NCI-H524 (cell line): ENCODE measurements around the gene SDS.

Source experiments
- DNase-seq, 2 experiments: peaks; one replicate each; lab custom pipeline; 2025; lab: John Stamatoyannopoulos, UW

Gene SDS

GRCh38 chr12:113403435-113404415 is at the start of gene SDS:
SDS (minus strand) TSS chr12:113403887; CDS start chr12:113399708, 4,179 bp downstream.
- DNase-seq: no peak

- DNase-seq: peak in 1 of 2 experiments; percentile 20
Measured at GRCh38 chr12:113453330-113453729, 49.6 kb upstream of the SDS start.

GRCh38 chr12:113452458-113452857 is 48.8 kb upstream of the SDS start:
- DNase-seq: no peak

- no peak for DNase-seq
Measured at GRCh38 chr12:113449839-113450238, 46.2 kb upstream of the SDS start.

GRCh38 chr12:113449299-113449698 is 45.6 kb upstream of the SDS start:
- no peak for DNase-seq

- DNase-seq: no peak
Measured at GRCh38 chr12:113448873-113449272, 45.2 kb upstream of the SDS start.

GRCh38 chr12:113445544-113446171 is 42.0 kb upstream of the SDS start:
- DNase-seq: no peak

GRCh38 chr12:113443030-113443539 is 39.4 kb upstream of the SDS start:
- DNase-seq: no peak

- no peak for DNase-seq
Measured at GRCh38 chr12:113440947-113441782, 37.5 kb upstream of the SDS start.

- no peak for DNase-seq
Measured at GRCh38 chr12:113440336-113440735, 36.6 kb upstream of the SDS start.

GRCh38 chr12:113439606-113440030 is 35.9 kb upstream of the SDS start:
- DNase-seq: peak; percentile 42 to 71

GRCh38 chr12:113439301-113439597 is 35.6 kb upstream of the SDS start:
- DNase-seq: no peak

GRCh38 chr12:113438523-113439300 is 35.0 kb upstream of the SDS start:
- DNase-seq: no peak

- DNase-seq: no peak
Measured at GRCh38 chr12:113437729-113438100, 34.0 kb upstream of the SDS start.

- no peak for DNase-seq
Measured at GRCh38 chr12:113436993-113437728, 33.5 kb upstream of the SDS start.

GRCh38 chr12:113436586-113436985 is 32.9 kb upstream of the SDS start:
- DNase-seq: no peak

GRCh38 chr12:113435367-113435766 is 31.7 kb upstream of the SDS start:
- DNase-seq: no peak

GRCh38 chr12:113432986-113433385 is 29.3 kb upstream of the SDS start:
- DNase-seq: no peak

GRCh38 chr12:113428482-113428881 is 24.8 kb upstream of the SDS start:
- no peak for DNase-seq

- no peak for DNase-seq
Measured at GRCh38 chr12:113427882-113428281, 24.2 kb upstream of the SDS start.

GRCh38 chr12:113425960-113426453 is 22.3 kb upstream of the SDS start:
- no peak for DNase-seq
